ENCODE measurements around the gene CWF19L1. TPM values are rescaled to one million over a fixed set of nuclear protein-coding genes. Genes with fewer than 3 reads are reported as not detected.

Gene CWF19L1
- total and polyA plus RNA-seq, 2 of the 13 experiments (the other 11 are each of a cell fraction or from before 2014, with no cell fraction given), result 13.6 to 42.1 TPM

DNA sequence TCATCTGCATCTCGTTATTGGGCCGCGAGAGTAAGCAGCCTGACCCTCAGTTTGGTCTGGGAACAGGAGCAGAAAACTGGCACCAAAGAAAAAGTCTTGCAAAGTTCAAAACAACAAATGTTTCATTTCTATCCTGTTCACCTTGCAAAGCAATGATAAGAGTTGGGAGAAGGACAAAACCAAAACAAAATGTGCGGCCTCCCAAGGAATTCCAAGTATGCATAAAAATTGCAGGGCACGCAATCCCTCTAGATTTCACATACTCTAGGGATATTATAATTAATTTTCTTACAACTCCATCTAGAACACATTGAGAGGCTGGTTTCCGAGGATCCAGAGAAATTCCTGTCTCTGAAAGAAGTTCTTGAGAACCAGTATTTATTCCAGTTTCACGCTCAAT is 58.1 kb downstream of the CWF19L1 start (continued):
- TF ChIP-seq ZNF331 (CRISPR knock-in tag; IDR thresholded peaks at IDR 0.05), result no peak
- no peak for TF ChIP-seq EP300 (IDR thresholded peaks at IDR 0.05; ENCODE audit: low read depth in 2 of 2, low read length in 2 of 2)
- no peak for TF ChIP-seq EP300 (CRISPR knock-in tag; IDR thresholded peaks at IDR 0.05; ENCODE audit: borderline replicate concordance)
- TF ChIP-seq MTA3 (CRISPR knock-in tag; IDR thresholded peaks at IDR 0.05), result no peak
- TF ChIP-seq RCOR2 (CRISPR knock-in tag; IDR thresholded peaks at IDR 0.05), result no peak
- TF ChIP-seq ELF1 (CRISPR knock-in tag; IDR thresholded peaks at IDR 0.05), result no peak

DNA sequence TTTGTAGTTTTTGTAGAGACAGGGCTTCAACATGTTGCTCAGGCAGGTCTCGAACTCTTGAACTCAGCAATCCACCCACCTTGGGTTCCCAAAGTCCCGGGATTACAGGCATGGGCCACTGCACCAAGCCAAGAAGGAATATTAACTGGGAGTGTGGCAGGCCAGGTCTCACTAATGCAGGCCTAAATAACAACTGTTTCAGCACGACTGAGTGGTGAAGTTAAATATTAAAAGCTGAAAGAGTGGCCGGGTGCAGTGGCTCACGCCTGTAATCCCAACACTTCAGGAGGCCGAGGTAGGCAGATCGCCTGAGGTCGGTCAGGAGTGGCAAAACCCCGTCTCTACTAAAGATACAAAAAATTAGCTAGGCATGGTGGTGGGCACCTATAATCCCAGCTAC is 59.2 kb downstream of the CWF19L1 start:
- no peak overlapping the region for H3K4me3 ChIP-seq (replicated peaks in 1 of 3; ENCODE audit: insufficient read depth in 1 of 3, low read depth in 2 of 3, low read length in 3 of 3)
- DNase-seq (ENCODE audit: low spot score) (no peak), FAIRE-seq (no peak), ATAC-seq (no peak)
- no peaks in the 10 kb centered on the region for H3K27me3 ChIP-seq (ENCODE audit: control insufficient read depth in 1 of 2, insufficient read depth in 2 of 2, low read length in 2 of 2)
- TF ChIP-seq ZNF430 (CRISPR knock-in tag; IDR thresholded peaks at IDR 0.05), result no peak
- no peak for TF ChIP-seq MED8 (CRISPR knock-in tag; IDR thresholded peaks at IDR 0.05; ENCODE audit: insufficient replicate concordance)
- no peak for TF ChIP-seq RBFOX2 (IDR thresholded peaks at IDR 0.05; ENCODE audit: low read depth, low read length)
- no peak for TF ChIP-seq SAFB2 (CRISPR knock-in tag; IDR thresholded peaks at IDR 0.05; ENCODE audit: borderline replicate concordance, low read depth)
- no peak for TF ChIP-seq SIN3A (IDR thresholded peaks at IDR 0.05; ENCODE audit: borderline replicate concordance, low read depth, low read length)
- TF ChIP-seq ZSCAN30 (CRISPR knock-in tag; IDR thresholded peaks at IDR 0.05), result no peak
- no peak for TF ChIP-seq ZNF777 (CRISPR knock-in tag; IDR thresholded peaks at IDR 0.05)
- no peak for TF ChIP-seq ONECUT2 (CRISPR knock-in tag; IDR thresholded peaks at IDR 0.05)
- TF ChIP-seq, protein P1, sequence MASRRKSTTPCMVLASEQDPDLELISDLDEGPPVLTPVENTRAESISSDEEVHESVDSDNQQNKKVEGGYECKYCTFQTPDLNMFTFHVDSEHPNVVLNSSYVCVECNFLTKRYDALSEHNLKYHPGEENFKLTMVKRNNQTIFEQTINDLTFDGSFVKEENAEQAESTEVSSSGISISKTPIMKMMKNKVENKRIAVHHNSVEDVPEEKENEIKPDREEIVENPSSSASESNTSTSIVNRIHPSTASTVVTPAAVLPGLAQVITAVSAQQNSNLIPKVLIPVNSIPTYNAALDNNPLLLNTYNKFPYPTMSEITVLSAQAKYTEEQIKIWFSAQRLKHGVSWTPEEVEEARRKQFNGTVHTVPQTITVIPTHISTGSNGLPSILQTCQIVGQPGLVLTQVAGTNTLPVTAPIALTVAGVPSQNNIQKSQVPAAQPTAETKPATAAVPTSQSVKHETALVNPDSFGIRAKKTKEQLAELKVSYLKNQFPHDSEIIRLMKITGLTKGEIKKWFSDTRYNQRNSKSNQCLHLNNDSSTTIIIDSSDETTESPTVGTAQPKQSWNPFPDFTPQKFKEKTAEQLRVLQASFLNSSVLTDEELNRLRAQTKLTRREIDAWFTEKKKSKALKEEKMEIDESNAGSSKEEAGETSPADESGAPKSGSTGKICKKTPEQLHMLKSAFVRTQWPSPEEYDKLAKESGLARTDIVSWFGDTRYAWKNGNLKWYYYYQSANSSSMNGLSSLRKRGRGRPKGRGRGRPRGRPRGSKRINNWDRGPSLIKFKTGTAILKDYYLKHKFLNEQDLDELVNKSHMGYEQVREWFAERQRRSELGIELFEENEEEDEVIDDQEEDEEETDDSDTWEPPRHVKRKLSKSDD (CRISPR knock-in tag; IDR thresholded peaks at IDR 0.05; ENCODE audit: low read depth), result no peak
- no peak for TF ChIP-seq ZFP36L1 (CRISPR knock-in tag; IDR thresholded peaks at IDR 0.05)
- no peak for TF ChIP-seq ZNF317 (CRISPR knock-in tag; IDR thresholded peaks at IDR 0.05)
- ChIA-PET CTCF (ENCODE audit: low intra/inter-chr PET ratio, low total read pairs) (no interaction called here), POLR2A (no interaction called here)
- H3K4me2 ChIP-seq (ENCODE audit: low read depth, low read length), result no peak overlapping the region
- no peaks in the 10 kb centered on the region for H3K9me3 ChIP-seq (ENCODE audit: low read length)
- H3K27ac ChIP-seq (ENCODE audit: extremely low read length, insufficient read depth, low read length), result no peak overlapping the region
- 95% methylated on average over 9 of the region's 9 CpGs for WGBS (ENCODE audit: low lambda C conversion rate)
- no peaks in the 10 kb centered on the region for H4K20me1 ChIP-seq (ENCODE audit: insufficient read depth, low read length)
- intact Hi-C loops (cut with micrococcal nuclease; ENCODE audit: unreplicated experiment) (no loop called here), in situ Hi-C loops (cut with HindIII; ENCODE audit: extremely low pct_ligation_motif_present, low pct_unique_long_range_greater_than_20kb) (no loop called here)
- BruUV-seq (replicated peaks), result no TSS peak
- H3K36me3 ChIP-seq (replicated peaks in 1 of 2; ENCODE audit: control insufficient read depth in 1 of 2, insufficient read depth in 2 of 2, low read length in 2 of 2), result peaks cover 8 to 38% of the 10 kb centered on the region in 2 experiments; a peak in 4 of 5 replicates
- H3K79me2 ChIP-seq (ENCODE audit: insufficient read depth, low read length), result no peaks in the 10 kb centered on the region
- no peak overlapping the region for H2AFZ ChIP-seq (ENCODE audit: low read length)
- no peaks in the 10 kb centered on the region for H3K4me1 ChIP-seq (ENCODE audit: insufficient read depth, low read length)
- no peak overlapping the region for H3K9ac ChIP-seq (ENCODE audit: insufficient read depth, low read depth, low read length)

Data from HepG2 (cell line).